H1 (cell line): ENCODE measurements around the gene ACOT11. TPM values are rescaled to one million over a fixed set of nuclear protein-coding genes. Genes with fewer than 3 reads are reported as not detected.

Experiments used
- HDAC2 ChIP-seq, 2 experiments: fragments of 300-600 bp in 1 of 2; sonication (generic) in 1 of 2; IDR thresholded peaks; 2 replicates each; pipeline ENCODE4 v1.6.1; 2011 to 2012; ENCODE audit warnings: low read depth in 2 of 2, low read length in 2 of 2, mild to moderate bottlenecking in 2 of 2, moderate library complexity in 2 of 2, borderline replicate concordance in 1 of 2, inconsistent platforms in 1 of 2
- HDAC6 ChIP-seq: IDR thresholded peaks from one replicate; pipeline ENCODE4 v1.7.1; 2012; ENCODE audit warnings: low read depth, mild to moderate bottlenecking, inconsistent platforms, low read length, moderate library complexity
- MAFK ChIP-seq: IDR thresholded peaks from 2 replicates; pipeline ENCODE4 v1.6.1; 2012; ENCODE audit warnings: low read depth, mild to moderate bottlenecking, improper control_type of control experiment, low read length
- SAP30 ChIP-seq: fragments of 300-600 bp; sonication (generic); IDR thresholded peaks from 2 replicates; pipeline ENCODE4 v1.7.1; 2012; ENCODE audit warnings: low read length, moderate library complexity, mild to moderate bottlenecking, inconsistent platforms; ENCODE audit not compliant: insufficient read depth, insufficient replicate concordance
- polyA plus RNA-seq, 7 experiments: library from polyadenylated mRNA; depleted of rRNA in 3 of 7; stranded (reverse) in 5 of 7; unstranded in 2 of 7; fragments of >200 nt in 5 of 7; fragments of 200-250 nt in 2 of 7; gene quantifications; 1 replicate in 5 of 7; 2 replicates in 1 of 7; 4 replicates in 1 of 7; pipeline versions ENCODE4 v1.2.1 to v1.2.3, GENCODE V29; 2011 to 2013; ENCODE audit warnings: missing spikeins in 2 of 7, mixed read lengths in 2 of 7
- total RNA-seq: library from RNA; stranded (reverse); fragmentation: NEBNext Ultra II Directional; extraction: Animal tissue kit (Norgen Biotek cat#: 25700); gene quantifications from 2 replicates; pipeline ENCODE4 v1.2.1, GENCODE V29; 2021

The ACOT11 gene
- total and polyA plus RNA-seq, 2 of the 8 experiments (the other 6 are each of a cell fraction or from before 2014, with no cell fraction given): 3.8 to 4.5 TPM

DNA sequence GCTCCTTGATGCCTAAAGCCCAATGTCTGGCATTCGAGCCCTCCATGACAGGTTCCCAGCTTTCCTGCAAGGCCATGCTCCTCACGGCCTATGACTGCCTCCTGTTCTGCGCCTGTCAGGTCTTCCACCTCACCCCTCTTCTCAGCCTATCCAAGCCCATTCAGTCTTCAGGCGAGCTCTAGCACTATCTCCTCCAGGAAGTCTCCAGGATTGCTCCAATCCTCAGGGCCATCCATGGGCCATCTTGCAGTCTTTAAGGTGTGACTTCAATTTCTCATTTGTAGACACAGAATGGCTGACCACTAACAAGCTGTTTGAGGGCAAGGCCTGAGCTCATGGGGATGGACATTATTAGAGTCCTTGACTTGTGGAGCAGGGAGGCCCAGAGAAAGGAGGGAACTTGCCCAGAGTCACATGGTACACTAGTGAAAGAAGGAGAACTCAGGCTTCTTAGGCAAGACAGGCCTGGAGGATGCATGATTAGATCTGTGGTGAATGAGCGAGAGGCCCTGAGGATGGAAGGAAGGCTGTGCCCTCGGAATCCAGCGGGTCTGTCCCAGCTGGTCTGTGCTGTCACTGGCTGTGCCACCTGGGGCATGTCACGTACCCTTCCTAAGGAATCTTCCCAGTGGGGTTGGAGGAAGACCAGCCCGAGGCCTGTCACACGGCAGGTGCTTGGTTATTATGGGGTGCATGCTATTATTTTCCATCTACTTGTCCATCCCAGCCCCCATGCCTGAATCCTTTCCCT lies 1.2 kb upstream of the ACOT11 start (continued):
- no peak for TF ChIP-seq HDAC6
- no peak for TF ChIP-seq HDAC2 (IDR thresholded peaks at IDR 0.05; ENCODE audit: borderline replicate concordance in 1 of 2, low read depth in 2 of 2, low read length in 2 of 2)
- no peak for TF ChIP-seq SAP30
- no peak for TF ChIP-seq MAFK
